NK-92 treated with Interleukin-12 subunit alpha and Interleukin-12 subunit beta, amount 100 ng/mL, for 24 hours (cell line): ENCODE data around the gene NRL.
"Not testable (repeated sequence)": the region's sequence is repeated elsewhere in the genome, so short reads cannot be mapped to it uniquely, and the experiment has no call there.

Experiments used
- DNase-seq: peaks from one replicate; lab custom pipeline; 2025; lab: John Stamatoyannopoulos, UW

NRL gene

DNA sequence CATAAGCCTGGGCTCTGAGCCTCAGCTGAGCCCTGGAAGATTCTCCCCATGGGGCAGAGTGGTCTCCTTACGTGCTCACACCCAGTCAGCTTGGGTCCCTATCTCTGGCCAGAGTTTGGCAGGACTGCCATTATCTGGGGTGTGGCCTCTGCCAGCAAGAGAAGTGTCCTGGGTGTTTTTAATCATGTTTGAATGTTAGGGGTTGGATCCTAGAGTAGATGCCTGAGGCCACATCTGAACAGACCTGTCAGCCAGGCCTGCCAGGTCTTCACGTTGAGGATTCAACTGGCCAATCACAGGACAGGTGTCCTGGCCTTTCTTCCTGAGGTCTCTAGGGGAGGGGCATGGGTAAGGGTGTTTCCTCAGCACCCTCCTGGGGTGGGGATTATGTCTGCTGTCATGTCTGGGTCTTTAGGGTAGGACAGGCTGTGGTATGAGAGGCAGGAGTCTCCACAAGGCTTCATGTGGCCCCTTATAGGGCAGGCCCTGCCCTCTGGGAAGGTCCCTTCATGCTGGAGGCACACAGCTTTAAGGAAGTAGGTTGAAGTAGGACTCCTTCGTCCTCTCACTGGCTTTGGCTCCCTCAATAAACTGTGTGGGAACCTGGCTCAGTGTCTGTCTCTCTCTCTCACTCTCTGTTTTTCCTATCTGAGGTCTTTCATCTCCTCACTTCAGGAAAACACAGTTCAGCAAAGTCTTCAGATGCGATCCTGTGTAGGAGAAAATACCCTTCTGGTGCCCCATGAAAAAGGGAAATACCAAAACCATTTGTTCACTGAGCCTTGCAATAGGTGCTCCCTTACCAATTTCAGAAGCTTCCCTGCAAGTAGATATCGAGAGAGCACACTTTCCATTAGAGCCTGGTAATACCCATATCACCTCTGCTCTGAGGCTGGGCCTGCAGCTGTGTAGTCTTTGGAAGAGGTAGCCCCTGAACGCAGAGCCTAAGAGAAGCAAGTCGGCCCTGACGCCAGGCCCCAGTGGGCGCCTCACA is 9.0 kb upstream of the NRL start:
- no peak for DNase-seq

DNA sequence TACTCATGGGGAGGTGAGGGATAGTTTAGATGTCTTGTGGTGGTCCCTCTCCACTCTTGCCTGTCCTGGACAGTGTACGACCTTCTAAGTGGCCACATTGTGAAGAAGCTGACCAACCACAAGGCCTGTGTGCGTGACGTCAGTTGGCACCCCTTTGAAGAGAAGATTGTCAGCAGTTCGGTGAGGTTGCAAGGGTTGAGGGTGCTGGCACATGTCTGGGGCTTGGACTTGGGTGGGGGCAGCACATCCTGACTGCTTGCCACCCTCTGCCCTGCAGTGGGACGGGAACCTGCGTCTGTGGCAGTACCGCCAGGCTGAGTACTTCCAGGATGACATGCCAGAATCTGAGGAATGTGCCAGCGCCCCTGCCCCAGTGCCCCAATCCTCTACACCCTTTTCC is 8.1 kb upstream of the NRL start:
- no peak for DNase-seq

DNA sequence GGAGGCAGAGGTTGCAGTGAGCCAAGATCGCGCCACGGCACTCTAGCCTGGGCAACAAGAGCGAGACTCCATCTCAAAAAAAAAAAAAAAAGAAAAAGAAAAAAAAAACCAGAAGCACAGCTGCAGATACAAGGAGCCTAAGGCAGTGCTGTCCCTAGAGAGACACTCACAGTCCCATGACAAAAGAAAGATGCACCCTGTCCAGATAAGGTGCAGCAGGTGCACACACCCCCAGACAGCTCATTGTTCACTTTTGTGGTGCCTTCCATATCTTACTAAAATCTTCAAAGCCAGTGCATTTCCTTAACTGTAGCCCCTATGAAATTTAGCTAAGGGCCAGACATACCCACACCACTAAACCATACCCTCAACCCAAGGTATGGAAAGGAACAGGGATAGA is 7.7 kb upstream of the NRL start:
- no peak for DNase-seq

DNA sequence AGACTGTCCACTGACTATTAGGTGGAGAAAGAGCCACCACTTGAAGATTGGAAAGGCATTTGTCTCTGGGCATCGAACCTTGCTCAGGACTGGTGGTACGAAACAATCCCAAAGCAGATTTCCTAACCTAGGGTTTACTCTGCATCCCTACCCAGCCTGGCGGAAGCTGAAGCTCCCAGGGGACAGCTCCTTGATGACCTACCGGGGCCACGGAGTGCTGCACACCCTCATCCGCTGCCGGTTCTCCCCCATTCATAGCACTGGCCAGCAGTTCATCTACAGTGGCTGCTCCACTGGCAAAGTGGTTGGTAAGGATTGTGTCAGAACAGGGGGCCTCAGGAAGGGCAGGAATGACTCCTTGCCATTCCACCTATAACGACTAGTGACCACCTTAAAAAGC is 6.5 kb upstream of the NRL start:
- DNase-seq: no peak

DNA sequence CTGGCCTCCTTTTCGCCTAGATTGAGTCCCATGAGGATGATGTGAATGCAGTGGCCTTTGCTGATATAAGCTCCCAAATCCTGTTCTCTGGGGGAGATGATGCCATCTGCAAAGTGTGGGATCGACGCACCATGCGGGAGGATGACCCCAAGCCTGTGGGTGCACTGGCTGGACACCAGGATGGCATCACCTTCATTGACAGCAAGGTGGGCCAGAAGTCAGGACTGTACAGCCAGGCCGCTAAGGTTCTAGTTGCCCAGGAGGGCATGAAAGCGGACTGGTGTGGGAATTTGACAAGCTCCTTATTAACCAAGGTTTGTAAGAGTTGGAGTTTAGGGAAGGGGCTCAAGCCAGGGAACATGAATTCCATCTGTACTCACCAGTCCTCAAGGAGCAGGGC is 4.9 kb upstream of the NRL start:
- DNase-seq: no peak

DNA sequence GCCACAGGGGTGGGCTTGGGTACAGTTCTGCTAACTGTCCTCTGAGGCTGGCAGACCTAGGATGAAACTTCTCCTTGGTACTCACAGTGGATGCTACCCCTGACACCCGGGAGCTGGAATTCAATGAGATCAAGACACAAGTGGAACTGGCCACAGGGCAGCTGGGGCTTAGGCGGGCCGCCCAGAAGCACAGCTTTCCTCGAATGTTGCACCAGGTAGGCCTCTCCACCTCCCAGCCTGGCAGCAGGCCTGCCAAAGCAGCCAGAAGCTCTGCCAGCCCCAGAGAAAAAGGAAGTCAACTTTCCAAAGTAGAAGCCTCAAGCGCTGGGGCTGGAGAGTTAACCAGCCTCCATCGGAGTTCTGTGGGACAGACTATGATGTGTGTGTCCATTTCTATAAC is 2.4 kb upstream of the NRL start:
- DNase-seq: no peak

DNA sequence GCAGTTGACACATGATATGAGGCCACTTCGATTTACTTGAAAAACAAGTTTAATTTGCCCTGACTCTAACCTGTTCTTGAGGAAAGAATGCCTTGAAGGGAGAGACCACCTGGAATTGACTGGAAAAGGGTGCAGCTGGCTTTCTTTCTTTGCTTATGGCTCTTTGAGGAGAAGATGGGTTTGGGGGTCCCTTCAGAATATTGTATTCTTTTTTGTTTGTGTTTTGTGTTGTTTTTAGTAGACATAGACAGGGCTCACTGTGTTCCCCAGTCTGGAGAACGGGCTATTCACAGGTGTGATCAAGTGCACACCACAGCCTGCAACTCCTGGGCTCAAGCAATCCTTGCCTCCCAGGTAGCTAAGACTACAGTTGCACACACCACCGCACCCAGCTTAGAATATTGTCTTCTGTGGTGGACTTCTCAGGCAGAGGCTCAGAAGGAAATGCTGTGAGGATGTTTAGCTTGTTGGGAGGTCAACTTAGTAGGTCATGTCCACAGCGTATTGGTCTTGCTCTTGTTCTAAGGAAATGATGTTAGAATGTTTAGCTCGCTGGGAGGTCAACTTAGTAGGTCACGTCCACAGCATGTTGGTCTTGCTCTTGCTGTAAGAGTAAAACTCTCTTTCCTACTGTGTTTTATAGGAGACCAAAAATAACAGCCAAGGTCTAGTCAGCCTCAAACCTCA is 1.5 kb upstream of the NRL start:
- no peak for DNase-seq

DNA sequence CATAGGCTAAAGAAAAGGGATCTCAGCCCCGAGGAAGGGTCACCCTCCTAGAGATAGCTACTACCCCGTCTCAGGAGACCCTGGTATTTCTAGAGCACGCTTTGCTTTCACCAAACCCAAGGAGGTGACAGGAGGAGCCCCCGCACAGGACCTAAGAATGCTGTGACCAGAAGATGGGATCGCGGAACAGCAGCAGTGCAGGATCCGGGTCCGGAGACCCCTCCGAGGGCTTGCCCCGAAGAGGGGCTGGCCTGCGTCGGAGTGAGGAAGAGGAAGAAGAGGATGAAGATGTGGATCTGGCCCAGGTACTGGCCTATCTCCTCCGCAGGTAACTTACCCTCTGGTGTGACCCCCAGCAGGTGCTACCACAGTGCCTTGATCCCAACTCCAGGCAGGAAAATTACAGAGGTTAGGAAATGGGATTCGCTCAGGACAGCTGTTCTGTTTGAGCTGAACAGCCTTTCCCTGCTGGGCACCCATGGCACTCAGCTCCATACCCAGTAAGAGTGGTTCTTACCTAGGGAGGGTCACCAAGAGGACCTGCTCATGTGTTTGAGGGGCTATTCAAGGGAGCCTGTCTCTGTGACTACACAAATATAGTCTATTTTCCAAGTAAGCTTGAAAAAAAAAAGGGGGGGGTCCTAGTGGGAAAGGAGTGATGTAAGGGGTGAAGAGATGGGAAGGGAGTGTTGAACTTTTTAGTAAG is 826 bp upstream of the NRL start:
- no peak for DNase-seq

DNA sequence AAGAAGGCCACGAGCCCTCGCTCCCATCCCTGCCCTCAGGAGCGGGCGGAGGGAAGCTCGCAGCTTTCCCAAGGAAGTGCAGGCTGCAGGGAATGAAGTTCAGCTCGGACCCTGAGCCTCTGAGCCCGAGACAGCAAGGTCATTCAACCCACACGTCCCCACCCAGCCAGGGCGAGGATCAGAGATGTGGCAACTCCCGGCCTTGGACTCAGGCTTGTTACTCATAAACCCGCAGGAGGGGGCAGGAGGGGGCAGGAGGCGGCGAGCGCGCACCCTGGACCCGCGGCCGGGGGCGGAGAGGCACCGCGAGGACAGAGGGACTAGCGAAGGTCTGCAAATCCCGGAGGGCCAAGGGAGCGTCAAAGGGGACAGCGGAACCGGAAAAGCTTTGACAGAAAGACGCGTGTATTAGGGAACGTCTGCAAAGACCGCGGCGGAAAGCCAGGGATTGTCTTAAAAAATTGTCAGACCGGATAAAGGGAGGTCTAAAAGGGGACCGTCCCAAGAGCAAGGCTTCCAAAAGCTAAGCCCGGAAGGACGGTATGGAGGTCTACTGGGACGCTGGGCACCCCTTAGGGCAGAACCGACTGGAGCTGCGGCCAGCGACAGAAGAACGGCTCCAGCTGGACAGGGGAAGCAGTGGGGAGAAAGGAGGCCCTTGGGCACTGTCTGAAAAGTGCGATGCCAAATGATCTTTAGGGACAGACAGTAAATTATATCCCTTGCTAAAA is 783 bp downstream of the NRL start:
- DNase-seq: peak; percentile 85

DNA sequence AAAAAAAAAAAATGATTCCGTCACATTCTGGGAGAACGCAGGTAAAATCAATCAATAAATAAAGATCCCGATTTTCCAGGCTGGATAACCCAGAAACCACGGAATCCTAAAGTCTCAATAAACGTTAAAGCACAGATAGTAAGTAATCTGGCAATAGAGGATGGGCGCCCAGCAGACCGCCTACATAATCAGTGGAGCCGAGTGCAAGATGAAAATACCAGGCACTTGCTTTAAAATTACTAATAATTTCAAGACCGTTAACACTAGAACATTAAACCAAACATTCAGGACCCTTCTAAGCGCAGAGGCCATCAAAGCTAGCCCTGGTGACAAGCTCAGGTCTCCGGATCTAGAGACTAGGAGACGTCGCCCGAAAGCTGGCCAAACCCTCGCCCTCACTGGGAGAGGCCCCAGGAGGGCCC is 1.4 kb downstream of the NRL start:
- DNase-seq: no peak

DNA sequence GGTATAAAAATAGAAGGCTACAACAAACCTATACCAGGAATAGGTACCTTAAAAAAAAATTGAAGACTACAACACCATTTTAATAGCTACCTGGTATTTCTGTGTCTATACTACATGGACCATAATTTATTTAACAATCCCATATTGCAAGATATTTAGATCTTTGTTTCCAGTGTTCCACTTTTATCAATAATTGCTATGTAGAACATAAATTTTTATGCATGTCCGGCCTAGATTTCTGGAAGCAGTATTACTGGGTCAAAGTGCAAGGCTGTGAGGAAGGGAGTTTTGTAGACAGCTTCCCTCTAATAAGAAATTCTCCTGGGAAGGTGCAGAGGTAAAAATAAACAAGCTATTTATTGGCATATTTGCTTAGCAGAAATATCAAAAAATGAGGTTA is 4.2 kb downstream of the NRL start:
- DNase-seq: no peak

DNA sequence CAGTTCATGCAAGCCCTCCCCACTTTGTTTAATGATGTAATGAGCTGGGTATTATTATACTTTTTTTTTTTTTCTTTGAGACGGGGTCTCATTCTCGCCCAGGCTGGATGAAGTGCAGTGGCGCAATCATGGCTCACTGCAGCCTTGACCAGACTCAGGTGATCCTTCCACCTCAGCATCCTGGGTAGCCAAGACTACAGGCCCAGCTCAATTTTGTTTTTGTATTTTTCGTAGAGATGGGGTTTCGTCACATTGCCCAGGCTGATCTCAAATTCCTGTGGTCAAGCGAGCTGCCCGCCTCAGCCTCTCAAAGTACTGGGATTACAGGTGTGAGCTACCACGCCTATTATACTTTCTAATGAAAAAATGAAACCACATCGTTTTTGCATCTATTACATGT is 4.7 kb downstream of the NRL start:
- peak; percentile 17 for DNase-seq

DNA sequence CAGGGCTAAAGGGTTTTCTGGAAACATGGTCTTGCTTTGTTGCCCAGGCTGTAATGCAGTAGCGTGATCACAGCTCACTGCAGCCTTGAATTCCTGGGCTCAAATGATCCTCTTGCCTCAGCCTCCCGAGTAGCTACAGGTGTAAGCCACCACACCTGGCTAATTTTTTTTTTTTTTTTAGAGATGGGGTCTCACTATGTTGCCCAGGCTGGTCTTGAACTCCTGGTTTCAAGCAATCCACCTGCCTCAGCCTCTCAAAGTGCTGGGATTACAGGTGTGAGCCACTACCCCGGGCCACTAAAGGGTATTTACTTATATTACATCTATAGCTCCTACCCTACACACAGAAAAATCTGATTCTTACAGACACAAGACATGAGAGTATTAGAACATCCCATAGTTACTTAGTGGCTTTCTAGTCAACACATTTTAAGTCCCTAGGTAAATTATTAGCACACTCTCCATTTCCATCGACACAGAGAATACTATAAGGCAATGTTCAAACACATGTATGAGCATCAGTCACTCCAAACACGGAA is 6.3 kb downstream of the NRL start:
- no peak for DNase-seq

DNA sequence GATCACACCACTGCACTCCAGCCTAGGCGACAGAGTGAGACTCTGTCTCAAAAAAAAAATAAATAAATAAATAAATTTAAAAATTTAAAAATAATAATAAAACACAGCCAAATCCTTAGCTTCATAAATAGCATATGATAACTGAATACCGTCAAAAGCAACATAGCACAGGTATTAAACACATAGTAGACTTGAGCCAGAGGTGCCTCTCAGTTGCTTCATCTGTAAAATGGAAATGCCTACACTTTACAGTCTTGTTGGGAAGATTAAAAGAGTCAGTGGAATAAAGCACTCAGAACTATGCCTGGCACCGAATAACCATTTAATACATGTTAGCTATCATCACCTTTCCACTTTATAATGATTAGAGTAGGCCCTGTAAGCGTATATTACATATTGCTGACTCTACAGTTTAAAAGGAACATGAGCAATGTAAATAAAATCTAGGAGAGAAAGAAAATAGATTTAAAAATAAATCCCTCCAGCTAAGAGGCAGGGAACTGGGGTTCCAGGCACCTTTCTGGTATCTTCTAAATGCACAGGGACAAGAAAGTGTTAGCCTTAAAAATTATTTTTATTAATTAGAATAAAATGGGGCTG is 8.0 kb downstream of the NRL start:
- no peak for DNase-seq

DNA sequence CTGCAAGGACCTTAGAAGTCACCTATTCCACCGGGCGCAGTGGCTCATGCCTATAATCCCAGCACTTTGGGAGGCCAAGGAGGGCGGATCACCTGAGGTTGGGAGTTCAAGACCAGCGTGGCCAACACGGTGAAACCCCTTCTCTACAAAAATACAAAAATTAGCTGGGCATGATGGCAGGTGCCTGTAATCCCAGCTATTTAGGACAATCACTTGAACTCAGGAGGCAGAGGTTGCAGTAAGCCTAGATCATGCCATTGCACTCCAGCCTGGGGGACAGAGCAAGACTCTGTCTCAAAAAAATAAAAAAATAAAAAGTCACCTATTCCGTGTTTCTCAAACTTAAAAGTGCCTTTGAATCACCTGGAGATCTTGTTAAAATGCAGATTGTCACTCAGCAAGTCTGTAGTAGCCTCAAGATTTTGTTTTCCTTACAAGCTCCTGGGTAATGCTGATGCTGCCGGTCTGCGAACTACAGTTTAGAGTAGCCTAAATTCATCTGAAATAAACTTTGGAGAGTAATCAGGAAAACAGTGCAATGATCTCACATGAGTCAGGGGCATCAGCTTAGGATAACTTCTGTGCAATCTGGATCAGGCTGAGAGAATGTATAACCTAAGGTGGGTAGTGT is 9.0 kb downstream of the NRL start:
- not testable (repeated sequence) for DNase-seq

DNA sequence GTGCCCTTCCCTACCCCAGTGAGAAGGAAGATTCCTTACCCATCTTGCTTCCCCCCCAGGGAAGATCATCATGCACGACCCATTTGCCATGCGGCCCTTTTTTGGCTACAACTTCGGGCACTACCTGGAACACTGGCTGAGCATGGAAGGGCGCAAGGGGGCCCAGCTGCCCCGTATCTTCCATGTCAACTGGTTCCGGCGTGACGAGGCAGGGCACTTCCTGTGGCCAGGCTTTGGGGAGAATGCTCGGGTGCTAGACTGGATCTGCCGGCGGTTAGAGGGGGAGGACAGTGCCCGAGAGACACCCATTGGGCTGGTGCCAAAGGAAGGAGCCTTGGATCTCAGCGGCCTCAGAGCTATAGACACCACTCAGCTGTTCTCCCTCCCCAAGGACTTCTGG is 11.3 kb downstream of the NRL start:
- DNase-seq: no peak

DNA sequence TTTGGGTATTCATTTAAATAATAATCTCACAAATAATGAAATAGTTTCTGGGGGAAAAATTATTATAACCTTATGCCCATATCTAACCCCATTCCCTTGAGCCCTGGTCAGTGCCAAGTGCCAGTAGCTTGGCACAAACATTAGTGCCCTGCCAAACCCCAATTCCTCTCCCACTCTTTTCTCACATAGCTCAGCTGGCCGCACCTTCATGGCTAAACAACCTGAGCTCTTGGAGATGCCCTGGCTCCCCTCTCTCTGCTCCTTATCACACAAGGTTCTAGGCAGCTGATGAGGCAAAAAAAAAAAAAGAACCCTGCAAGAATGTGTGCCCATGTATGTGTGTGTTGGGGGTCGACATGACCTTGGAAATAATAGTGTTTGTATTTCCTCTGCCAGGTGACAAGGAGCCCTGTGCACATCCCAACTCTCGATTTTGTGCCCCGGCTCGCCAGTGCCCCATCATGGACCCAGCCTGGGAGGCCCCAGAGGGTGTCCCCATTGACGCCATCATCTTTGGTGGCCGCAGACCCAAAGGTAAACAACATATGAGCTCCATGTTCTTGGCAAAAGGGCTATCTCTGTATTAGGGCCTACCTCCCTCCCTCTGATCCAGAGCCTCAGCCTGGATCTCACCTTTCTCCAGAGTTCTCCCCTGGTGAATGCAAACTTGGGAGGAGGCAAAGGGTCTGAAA is 12.2 kb downstream of the NRL start:
- no peak for DNase-seq

DNA sequence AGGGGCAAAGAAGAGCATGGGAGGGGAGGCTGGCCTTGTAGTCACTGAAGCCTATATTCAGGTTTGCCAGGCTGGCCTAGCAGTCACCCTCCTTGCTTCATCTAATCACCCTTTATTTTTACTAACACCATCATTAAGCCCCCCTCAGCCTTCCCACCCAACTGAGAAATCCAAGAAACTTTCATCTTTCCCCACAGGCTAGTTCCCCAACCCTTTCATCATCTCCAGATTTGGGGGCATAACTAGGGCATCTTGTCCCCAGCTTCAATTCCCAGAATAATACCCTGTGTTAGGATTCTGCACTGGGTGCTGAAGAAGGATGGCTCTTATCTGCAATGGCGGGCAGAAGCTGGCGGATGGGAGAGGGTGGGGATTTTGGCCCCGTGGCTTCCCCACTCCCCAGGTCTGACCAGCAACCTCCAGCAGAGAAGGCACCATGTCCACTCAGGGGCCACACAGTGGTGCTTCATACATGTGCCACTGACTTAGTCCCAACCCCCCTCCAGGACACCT is 13.7 kb downstream of the NRL start:
- DNase-seq: no peak

DNA sequence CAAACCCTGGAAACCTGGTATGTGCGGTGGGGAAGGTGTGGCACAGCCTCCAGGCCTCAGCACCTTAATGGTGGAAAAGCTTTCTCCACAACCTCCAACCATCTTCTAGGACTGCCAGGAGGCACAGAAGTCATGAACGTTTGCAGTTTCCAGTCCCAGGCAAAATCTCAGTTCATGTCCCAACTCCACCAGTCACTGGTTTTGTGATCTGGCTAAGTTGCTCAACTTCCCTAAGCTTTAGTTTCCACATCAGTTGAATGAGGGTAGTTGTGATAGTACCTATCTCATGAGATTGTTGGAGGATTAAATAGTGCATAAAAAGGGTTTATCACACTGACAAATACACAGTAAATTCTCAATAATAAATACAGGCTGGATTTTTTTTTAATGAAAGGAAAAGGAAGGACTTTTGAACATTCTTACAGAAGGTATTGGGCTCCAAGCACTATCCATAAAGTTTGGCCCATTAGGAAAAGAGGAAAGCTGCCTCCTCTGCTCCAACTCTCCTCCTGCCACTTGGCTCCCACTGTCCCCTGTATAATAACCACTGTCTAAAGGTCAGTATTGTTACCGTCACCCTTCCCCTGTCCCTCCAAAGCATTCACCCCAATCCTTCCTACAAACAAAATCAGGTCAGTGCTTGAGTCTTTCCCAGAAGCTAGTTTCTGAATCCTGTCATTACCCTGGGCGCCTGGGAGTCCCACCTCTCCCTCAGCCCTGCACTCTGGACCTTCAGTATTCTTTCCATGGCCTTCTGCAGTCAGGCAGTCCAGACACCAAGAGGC is 14.4 kb downstream of the NRL start:
- no peak for DNase-seq
